Liver (tissue), 3 donors: ENCODE results near the gene R3HDM1.

ENCODE experiments used
- CTCF ChIP-seq: fragments of 150-350 bp; IDR thresholded peaks from 2 replicates; pipeline ENCODE4 v1.5.1; 2017; ENCODE audit warnings: improper control_type of control experiment, low read depth, low read length; ENCODE audit not compliant: missing input control
- EGR1 ChIP-seq, 2 donors: IDR thresholded peaks; 2 replicates each; pipeline ENCODE4 v1.6.1; 2016 to 2018; ENCODE audit warnings: antibody characterized with exemption in 2 of 2, low read depth in 2 of 2
- JUND ChIP-seq, 2 donors: IDR thresholded peaks; 2 replicates each; pipeline ENCODE4 v1.6.1; 2016; ENCODE audit warnings: antibody characterized with exemption in 2 of 2
- MAX ChIP-seq: IDR thresholded peaks from 2 replicates; pipeline ENCODE4 v1.6.1; 2016; ENCODE audit warnings: antibody characterized with exemption
- RAD21 ChIP-seq, 2 donors: IDR thresholded peaks; 2 replicates each; pipeline ENCODE4 v1.6.1; 2016; ENCODE audit warnings: antibody characterized with exemption in 2 of 2, mild to moderate bottlenecking in 2 of 2
- REST ChIP-seq: IDR thresholded peaks from 2 replicates; pipeline ENCODE4 v1.6.1; 2016; ENCODE audit warnings: antibody characterized with exemption, mild to moderate bottlenecking
- TAF1 ChIP-seq: conservative IDR thresholded peaks from 2 replicates; pipeline ENCODE4 v1.6.1; 2016; ENCODE audit warnings: antibody characterized with exemption, mild to moderate bottlenecking
- YY1 ChIP-seq: IDR thresholded peaks from 2 replicates; pipeline ENCODE4 v1.6.1; 2016; ENCODE audit warnings: antibody characterized with exemption, mild to moderate bottlenecking
- donor health status: healthy.
- donor health status: healthy.

- TF ChIP-seq CTCF (no peak), YY1 (no peak), RAD21 (IDR thresholded peaks at IDR 0.05) (no peak), REST (no peak), EGR1 (IDR thresholded peaks at IDR 0.05; ENCODE audit: low read depth in 2 of 2) (no peak), TAF1 (no peak), JUND (IDR thresholded peaks at IDR 0.05) (no peak), MAX (no peak)
Observed at GRCh38 chr2:135743860-135744259, 212.6 kb downstream of the R3HDM1 start.
